WI38 (cell line): Measurements from ENCODE around the gene EBF3.

Experiments used
- H3K4me3 ChIP-seq: 2 replicates; pipeline ENCODE4 v1.5.1; 2011; ENCODE audit warnings: low read depth, mild to moderate bottlenecking, control low read depth, low read length
- CTCF ChIP-seq: IDR thresholded peaks from 2 replicates; pipeline ENCODE4 v1.5.1; 2012; ENCODE audit warnings: low read depth, mild to moderate bottlenecking, control low read depth, low read length

The EBF3 gene

GRCh38 chr10:129940617-129941198, 23.4 kb downstream of the EBF3 start:
- no peak for TF ChIP-seq CTCF

GRCh38 chr10:129939416-129940275, 24.4 kb downstream of the EBF3 start:
- no peak for TF ChIP-seq CTCF
- H3K4me3 ChIP-seq = no peak overlapping the region

More at GRCh38 chr10:129940617-129941198, 23.4 kb downstream of the EBF3 start:
- H3K4me3 ChIP-seq = no peak overlapping the region

- H3K4me3 ChIP-seq = no peak overlapping the region
- TF ChIP-seq CTCF = no peak
Observed at GRCh38 chr10:129938460-129938859, 25.6 kb downstream of the EBF3 start.

- no peak overlapping the region for H3K4me3 ChIP-seq
- no peak for TF ChIP-seq CTCF
Observed at GRCh38 chr10:129937351-129937751, 26.7 kb downstream of the EBF3 start.

GRCh38 chr10:129936923-129937300, 27.2 kb downstream of the EBF3 start:
- no peak for TF ChIP-seq CTCF
- no peak overlapping the region for H3K4me3 ChIP-seq

- no peak overlapping the region for H3K4me3 ChIP-seq
- TF ChIP-seq CTCF = no peak
Observed at GRCh38 chr10:129936266-129936922, 27.7 kb downstream of the EBF3 start.

GRCh38 chr10:129935867-129936152, 28.3 kb downstream of the EBF3 start:
- H3K4me3 ChIP-seq = no peak overlapping the region
- TF ChIP-seq CTCF = no peak
